GM19467 (cell line): Measurements from ENCODE around the gene PTPRD.

ENCODE experiments used
- ATAC-seq: cut with Tn5 transposase; IDR thresholded peaks from one replicate; pipeline ENCODE4 v1.9.1; 2021; ENCODE audit warnings: mild to moderate bottlenecking, moderate library complexity; ENCODE audit not compliant: unreplicated experiment

PTPRD gene

DNA sequence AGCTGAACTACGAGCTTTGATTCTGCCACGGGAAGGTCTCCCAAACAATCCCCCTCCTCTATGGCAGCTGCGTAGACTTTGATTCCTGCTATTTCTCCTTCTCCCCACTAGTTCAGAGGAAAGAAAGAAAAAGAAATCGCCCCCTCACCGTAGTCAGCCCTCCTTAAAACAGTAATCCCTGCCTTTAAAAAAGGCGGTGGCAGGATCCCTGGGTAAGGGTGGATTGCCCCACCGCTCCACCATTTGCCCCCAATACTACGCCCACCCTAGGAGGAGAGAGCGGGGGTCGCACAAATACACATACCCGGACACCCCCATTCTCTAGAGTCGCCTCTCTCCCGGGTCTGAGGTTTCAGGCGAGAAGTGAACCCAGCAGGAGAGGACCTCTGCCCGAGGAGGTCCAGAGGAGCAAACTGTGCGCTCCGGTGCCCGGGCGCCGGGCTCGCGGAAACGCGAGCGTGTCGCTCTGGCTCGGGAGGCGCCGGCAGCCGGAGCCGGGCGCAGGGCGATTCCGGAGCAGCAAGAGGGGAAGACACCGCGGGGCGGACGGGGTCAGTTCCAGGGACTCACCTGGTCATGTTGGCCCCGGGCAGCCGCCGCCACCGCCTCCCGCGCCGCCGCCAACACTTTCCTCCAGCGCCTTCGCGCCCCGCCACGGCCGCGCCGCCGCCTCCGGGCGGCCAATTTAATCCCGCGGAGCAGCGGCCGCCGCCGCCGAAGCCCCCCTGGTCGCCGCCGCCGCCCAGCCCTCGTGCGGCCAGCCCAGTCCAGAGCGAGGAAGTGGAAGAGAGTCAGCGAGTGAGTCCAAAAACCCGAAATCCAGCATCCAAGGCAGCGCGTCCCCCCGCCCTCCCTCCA is 1755.5 kb downstream of the PTPRD start:
- no peak for ATAC-seq

DNA sequence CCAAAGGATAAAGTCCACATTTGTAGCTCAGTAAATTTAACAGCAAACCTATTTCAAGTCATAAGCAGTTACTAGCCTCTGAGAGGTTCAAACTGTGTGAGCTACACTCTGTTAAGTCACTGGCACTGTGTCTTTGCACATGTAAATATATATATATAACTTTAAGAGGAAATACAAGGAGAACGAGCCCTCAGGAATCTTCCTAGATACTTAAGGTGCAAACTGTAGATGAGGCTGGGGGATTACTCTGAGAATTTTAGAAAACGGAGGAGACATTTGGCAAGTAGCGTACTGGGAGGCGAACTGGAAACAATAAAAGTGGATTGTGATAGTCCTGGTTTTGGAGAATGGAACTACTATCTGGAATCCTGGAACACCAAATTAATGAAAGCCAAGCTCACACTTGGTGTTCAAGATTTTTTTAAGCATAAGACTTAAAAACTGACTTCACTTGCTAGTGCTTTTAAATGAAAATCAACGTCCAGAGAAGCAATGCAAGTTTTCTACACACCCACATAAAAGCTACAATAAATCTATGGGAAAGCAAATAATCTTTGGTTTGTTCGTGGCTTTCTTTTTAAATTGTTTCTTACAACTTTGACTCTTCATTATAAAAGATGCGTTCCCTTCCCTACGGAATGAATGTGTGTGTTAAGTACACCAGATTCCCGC is 1756.3 kb downstream of the PTPRD start:
- ATAC-seq = no peak

GRCh38 chr9:8855046-8855445 is 1757.8 kb downstream of the PTPRD start:
- ATAC-seq = no peak

GRCh38 chr9:8852301-8852864 is 1760.4 kb downstream of the PTPRD start:
- no peak for ATAC-seq

DNA sequence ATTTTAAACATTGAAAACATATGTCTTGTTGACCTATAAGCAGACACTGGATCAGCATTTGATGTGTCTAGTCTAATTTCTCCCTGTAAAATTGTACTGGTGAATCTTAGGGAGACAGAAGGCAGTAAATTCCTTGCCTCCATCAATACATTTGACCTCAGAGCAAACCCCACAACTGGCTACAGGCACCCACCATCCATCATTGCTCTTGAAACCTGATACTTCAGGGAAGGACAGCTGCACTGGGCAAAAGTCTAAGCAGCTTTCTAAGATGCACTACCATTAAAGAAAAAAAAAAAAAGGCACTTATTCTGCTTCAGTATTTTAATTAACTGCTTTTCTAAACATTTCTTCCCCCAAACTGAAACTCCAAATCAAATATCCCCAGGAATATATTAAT is 1761.9 kb downstream of the PTPRD start:
- no peak for ATAC-seq

DNA sequence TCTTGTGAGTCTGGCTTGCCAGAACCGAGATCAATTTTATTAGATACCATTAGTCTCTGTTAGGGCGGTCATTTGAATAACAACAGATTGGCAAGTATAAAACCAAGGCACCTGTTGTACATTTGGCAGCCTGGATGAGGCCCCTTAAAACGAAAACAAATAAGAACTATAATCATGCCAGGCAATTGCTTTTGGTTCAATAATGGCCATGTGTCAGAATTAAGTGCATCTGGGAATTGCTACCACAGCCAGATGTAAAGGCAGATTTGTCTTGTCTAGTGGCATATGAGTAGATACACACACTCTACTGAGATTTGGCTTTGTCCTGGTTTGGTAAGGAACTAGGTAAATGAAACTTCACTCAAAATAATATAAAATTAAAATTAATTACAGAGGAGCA is 1767.0 kb downstream of the PTPRD start:
- ATAC-seq = no peak

DNA sequence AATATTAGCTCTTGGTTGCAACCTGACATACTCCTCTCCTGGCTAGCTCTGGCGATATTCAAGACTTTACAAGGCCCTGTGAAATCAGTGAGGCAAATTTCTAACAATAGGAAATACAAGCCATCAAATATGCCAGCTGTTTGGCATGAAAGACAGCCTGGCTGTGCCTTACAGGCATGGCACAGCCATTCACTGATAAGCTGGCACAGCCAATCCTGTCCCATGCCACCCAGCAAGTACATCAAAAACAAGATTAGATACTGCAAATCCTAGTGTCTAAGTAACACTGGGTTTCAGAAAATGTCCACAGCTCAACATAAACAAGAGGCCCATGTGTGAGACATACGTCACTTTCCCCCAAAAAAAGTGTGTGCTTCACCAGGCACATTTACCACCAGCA is 1767.4 kb downstream of the PTPRD start:
- no peak for ATAC-seq

GRCh38 chr9:8844549-8844948 is 1768.3 kb downstream of the PTPRD start:
- ATAC-seq = no peak

GRCh38 chr9:8842402-8843193 is 1770.2 kb downstream of the PTPRD start:
- no peak for ATAC-seq

GRCh38 chr9:8838136-8838535 is 1774.7 kb downstream of the PTPRD start:
- ATAC-seq = no peak

- no peak for ATAC-seq
Measured at GRCh38 chr9:8835291-8835690, 1777.5 kb downstream of the PTPRD start.

DNA sequence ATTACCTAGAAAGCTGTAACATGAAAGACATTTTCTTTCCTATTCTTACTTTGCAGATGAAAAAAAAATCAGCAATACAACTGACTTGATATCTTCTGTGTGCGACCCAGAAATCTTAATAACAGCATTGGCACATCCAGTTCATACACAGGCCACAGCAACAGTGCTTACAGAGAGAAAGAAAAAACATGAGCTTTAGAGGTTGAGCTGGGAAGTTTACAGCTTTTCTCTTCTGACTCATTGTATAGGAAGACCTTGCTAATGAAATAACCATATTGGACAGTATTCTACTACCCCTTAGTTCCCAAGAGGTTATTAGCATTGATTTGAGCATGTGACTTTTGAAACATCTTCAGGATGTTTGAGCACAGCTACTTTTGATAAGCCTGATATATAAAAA is 1779.8 kb downstream of the PTPRD start:
- ATAC-seq = no peak

DNA sequence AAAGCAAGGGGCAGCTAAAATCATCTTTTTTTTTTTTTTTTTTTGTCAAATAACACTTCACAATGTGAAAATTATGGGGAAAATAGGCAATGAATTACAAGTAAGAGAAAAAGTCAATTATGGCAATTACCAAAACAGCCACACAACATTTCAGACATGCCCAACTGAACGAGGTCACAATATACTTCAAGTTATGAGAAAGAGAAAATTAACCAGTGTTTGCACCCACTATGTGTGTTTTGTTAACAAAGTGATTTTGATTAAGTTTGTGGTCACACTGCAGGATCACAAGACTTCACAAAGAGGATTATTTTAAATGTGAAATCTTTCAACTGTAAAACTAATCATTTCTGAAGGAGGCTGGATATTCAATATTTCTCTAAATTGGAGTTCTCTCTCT is 1780.4 kb downstream of the PTPRD start:
- ATAC-seq = no peak

- ATAC-seq = no peak
Measured at GRCh38 chr9:8831568-8831967, 1781.2 kb downstream of the PTPRD start.

- ATAC-seq = no peak
Measured at GRCh38 chr9:8826281-8826680, 1786.5 kb downstream of the PTPRD start.

- ATAC-seq = no peak
Measured at GRCh38 chr9:8825585-8826147, 1787.1 kb downstream of the PTPRD start.

GRCh38 chr9:8823131-8823895 is 1789.5 kb downstream of the PTPRD start:
- ATAC-seq = no peak

DNA sequence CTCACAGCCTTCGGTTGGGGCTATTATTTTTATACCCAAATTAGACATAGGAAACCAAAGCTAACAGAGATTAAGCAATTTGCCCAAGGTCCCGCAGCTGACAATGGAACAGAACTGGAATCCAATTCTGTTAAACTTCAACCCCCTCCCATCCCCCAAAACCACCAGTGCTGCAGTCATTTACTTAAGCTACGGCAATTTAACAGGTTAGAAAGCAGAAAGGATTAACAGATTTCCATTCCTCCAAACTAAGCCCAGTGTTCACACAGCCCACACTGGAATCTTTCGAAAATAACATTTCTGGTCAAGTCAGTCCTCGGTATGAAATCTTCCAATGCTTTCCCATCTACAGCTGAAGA is 1790.2 kb downstream of the PTPRD start:
- ATAC-seq = no peak

GRCh38 chr9:8821910-8822666 is 1790.7 kb downstream of the PTPRD start:
- ATAC-seq = no peak

DNA sequence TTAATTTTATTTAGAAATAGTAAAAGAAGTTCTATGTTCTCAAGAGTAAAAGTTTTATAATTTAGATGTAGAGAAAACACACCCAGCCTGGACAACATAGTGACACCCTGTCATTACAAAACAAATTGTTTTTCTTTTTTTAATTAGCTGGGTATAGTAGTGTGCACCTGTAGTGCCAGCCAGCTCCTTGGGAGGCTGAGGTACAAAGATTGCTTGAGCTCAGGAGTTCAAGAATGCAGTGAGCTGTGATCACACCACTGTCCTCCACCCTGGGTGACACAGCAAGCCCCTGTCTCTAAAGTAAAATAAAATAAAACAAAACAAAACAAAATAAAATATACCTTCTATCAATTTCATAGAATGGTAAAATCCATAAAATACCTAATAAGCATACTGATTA is 1795.5 kb downstream of the PTPRD start:
- ATAC-seq = no peak
